NCI-H446 treated with DMSO at 0.1 percent for 48 hours (cell line): ENCODE data around the gene CERS6.

Source experiments
- DNase-seq: peaks from one replicate; lab custom pipeline; 2025; lab: John Stamatoyannopoulos, UW

The CERS6 gene

GRCh38 chr2:168602846-168603401 lies 146.9 kb downstream of the CERS6 start:
- no peak for DNase-seq

- DNase-seq: no peak
Measured at GRCh38 chr2:168603439-168603961, 147.4 kb downstream of the CERS6 start.

- no peak for DNase-seq
Measured at GRCh38 chr2:168604252-168604651, 148.2 kb downstream of the CERS6 start.

GRCh38 chr2:168607992-168608391 lies 151.9 kb downstream of the CERS6 start:
- DNase-seq: no peak

- no peak for DNase-seq
Measured at GRCh38 chr2:168608796-168609195, 152.7 kb downstream of the CERS6 start.

- DNase-seq: no peak
Measured at GRCh38 chr2:168611091-168611490, 155.0 kb downstream of the CERS6 start.

DNA sequence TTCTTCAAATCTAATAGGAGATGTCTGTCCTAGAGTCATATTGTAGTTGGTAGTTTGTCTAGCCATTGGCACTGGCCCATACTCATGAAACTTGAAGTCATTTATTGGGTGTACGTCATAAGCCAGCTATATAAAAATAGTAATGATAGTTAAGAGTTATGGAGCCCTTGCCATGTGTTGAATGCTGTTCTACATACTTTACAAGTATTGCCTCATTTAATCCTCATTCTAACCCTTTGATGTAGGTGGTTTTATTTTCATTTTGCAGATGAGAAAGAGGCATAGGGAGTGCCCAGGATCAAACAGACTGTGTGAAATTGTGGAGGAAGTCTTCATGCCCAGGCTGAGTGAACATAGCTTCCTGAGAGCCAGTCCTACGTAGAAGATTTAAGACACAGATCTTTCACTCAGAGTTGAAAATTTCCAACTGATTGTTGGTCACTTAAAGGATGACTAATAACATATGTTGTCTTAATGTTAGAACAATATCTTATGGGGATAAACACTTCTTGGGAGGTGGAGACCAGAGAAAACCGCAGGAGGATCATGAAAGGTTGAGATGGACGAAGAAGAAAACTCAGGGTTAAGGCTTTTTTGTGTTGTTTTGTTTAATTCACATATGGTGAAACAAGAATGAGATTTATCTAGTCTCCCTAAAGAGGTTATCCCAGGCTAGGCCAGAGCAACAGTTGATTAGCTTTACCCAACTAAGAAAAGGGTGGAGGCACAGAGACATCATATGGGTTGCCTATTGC lies 156.0 kb downstream of the CERS6 start:
- DNase-seq: no peak

GRCh38 chr2:168612719-168613118 lies 156.6 kb downstream of the CERS6 start:
- no peak for DNase-seq

- DNase-seq: no peak
Measured at GRCh38 chr2:168613551-168613950, 157.5 kb downstream of the CERS6 start.

- no peak for DNase-seq
Measured at GRCh38 chr2:168614172-168615018, 158.3 kb downstream of the CERS6 start.

DNA sequence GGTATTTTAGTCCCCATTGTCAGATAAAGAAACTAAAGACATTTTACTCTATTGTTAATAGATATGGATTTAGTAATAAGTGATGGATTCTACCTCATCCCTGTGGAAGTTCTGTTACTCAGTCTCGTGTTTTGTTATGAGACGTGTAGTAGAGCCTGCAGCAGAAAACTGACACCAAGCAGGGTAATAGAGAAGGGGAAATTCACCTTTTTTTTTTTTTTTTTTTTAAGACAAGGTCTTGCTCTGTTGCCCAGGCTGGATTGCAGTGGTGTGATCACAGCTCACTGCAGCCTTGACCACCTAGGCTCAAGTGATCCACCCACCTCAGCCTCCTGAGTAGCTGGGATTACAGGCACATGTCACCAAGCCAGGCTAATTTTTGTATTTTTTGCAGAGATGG lies 164.5 kb downstream of the CERS6 start:
- DNase-seq: no peak

DNA sequence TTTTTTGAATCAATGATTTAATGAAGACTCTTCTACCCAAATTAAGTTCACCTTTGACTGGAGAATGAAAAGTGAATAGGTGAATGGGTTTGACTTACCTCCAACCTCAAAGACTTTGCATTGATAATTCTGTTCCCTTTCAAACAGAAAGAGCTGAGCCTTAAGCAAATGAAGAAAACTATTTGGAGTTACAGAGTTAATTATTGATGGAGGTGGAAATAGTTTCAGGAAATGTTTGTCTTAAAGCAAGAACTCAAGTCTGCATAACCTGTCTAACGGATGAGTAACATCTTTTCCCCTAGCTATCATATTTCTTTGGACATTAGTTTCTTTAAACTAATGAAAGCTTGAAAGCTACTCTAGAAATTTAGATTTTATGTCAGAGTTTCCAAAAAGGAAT lies 166.5 kb downstream of the CERS6 start:
- DNase-seq: no peak

DNA sequence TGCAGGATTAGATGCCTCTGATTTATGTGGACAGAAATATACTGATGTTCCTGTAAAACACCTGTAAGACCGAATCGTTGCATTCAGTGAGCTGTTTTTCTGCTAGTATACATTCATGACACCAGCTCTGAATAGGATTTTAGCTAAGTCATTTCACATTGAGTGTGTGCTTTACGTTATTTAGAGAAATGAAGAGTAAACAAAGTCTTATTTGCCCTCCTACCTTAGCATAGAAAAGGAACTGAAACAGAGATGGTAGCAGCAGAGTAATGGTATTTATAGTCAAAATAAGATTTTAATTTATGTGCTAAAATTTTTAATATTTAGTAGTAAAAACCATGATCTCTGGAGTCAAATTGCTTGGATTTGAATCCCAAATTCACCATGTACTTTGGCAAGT lies 168.0 kb downstream of the CERS6 start:
- no peak for DNase-seq

- DNase-seq: no peak
Measured at GRCh38 chr2:168626096-168626495, 170.0 kb downstream of the CERS6 start.

- DNase-seq: no peak
Measured at GRCh38 chr2:168626647-168627046, 170.6 kb downstream of the CERS6 start.

GRCh38 chr2:168632709-168633121 lies 176.6 kb downstream of the CERS6 start:
- no peak for DNase-seq

GRCh38 chr2:168633200-168633599 lies 177.1 kb downstream of the CERS6 start:
- no peak for DNase-seq

- DNase-seq: no peak
Measured at GRCh38 chr2:168633895-168634294, 177.8 kb downstream of the CERS6 start.

DNA sequence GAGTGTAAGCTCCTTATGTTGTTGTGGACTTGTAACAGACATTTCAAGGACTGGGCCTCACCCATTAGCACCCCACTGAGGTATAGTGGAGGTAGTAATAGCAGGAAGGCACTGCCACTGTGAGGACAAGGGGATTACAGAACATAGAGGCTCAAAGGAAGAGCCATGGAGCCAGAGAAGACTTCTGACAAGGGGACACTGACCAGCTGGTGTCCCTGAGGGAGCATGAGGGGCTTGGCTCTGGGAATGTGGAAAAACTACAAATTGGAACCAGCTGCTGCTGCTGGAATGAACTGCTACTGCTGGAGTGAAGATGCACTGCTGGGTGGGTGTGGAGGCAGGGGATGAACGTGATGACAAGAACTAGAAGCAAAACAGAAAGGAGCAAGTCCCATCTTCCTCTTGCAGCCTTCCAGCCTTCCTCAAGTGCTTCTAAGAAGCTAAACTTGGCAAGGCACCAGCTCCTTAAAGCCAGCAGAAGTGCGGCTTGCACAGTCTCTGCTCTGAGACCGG lies 179.0 kb downstream of the CERS6 start:
- DNase-seq: no peak

GRCh38 chr2:168639018-168639417 lies 182.9 kb downstream of the CERS6 start:
- DNase-seq: no peak

DNA sequence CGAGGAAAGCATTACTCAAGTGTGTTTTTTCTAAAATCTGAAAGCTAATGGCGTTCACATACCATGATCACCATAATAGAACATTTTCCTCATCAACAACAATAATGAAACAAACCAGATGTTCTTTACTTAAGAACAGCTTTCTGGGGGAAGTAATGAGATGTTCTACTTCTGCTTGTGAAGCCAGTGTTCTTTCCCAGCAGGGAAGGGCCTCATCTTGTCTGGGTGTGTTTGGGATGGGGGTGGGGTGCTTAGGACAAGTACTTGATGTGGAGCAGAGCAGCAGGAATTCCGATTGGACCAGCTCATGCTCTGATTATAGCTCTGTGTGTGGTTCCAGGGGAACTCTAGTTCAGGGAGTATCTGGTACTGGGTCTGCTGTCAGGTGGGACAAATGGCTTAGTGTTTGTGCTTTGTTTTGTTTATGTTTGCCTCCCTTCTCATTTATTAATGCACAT lies 183.4 kb downstream of the CERS6 start:
- no peak for DNase-seq

GRCh38 chr2:168640039-168640438 lies 184.0 kb downstream of the CERS6 start:
- DNase-seq: no peak
